NT2/D1 (cell line): ENCODE measurements around the gene GRB10.

ENCODE experiments used
- DNase-seq: peaks from one replicate; pipeline ENCODE4 v3.0.0-alpha.2; 2011; ENCODE audit warnings: low read depth, low spot score
- H3K27me3 ChIP-seq: 2 replicates; pipeline ENCODE4 v1.6.0; 2011; ENCODE audit warnings: mild to moderate bottlenecking; ENCODE audit not compliant: insufficient read length, insufficient read depth
- H3K36me3 ChIP-seq: 2 replicates; pipeline ENCODE4 v1.6.1; 2011; ENCODE audit warnings: mild to moderate bottlenecking, low read length, mixed read lengths; ENCODE audit not compliant: insufficient read depth, insufficient read length
- H3K4me1 ChIP-seq: 2 replicates; pipeline ENCODE4 v1.5.1; 2011; ENCODE audit not compliant: insufficient read depth, insufficient read length
- H3K4me3 ChIP-seq: 2 replicates; pipeline ENCODE4 v1.5.1; 2011; ENCODE audit warnings: low read depth; ENCODE audit not compliant: insufficient read length
- H3K9ac ChIP-seq: 2 replicates; pipeline ENCODE4 v1.6.0; 2011; ENCODE audit warnings: low read depth; ENCODE audit not compliant: insufficient read length
- H3K9me3 ChIP-seq: 2 replicates; pipeline ENCODE4 v1.5.1; 2011; ENCODE audit warnings: mild to moderate bottlenecking, low read length; ENCODE audit not compliant: insufficient read depth
- SUZ12 ChIP-seq: IDR thresholded peaks from 2 replicates; pipeline ENCODE4 v1.6.1; 2011; ENCODE audit not compliant: insufficient read length, insufficient read depth; ENCODE audit errors: extremely low read depth
- YY1 ChIP-seq: IDR thresholded peaks from 2 replicates; pipeline ENCODE4 v1.6.1; 2011; ENCODE audit not compliant: insufficient read length, insufficient read depth
- ZNF274 ChIP-seq: IDR thresholded peaks from 2 replicates; pipeline ENCODE4 v1.6.1; 2011; ENCODE audit warnings: mild to moderate bottlenecking, low read depth, low read length

GRB10 gene

DNA sequence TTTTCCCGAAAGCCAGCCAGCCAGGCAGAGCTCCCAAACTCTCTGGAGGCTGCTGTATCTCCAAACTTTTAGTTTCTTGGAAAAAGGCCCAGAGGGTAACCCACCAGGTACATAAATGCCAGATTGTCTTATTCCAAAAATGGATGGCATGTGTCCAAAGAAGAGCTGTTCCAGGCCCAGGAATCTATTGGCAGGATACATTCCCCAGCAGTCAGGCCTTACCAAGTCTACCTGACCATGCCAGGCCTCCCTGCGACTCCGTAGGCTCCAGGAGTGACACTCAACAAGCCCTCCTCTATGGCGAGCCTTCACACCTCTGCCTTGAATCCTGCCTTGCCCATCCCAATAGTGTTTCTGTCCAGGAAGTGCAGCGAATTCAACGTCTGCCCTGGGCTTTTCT lies 95.6 kb downstream of the GRB10 start:
- Histone ChIP-seq H3K4me1 (no peaks in the 10 kb centered on the region), H3K36me3 (peaks cover 26% of the 10 kb centered on the region), H3K27me3 (no peaks in the 10 kb centered on the region), H3K9me3 (no peaks in the 10 kb centered on the region), H3K9ac (no peak overlapping the region), H3K4me3 (no peak overlapping the region)
- DNase-seq, result no peak
- TF ChIP-seq ZNF274, result no peak
- no peak for TF ChIP-seq YY1
- TF ChIP-seq SUZ12, result no peak

- TF ChIP-seq YY1 (no peak), ZNF274 (no peak), SUZ12 (no peak)
- Histone ChIP-seq H3K4me1 (no peaks in the 10 kb centered on the region), H3K27me3 (no peaks in the 10 kb centered on the region), H3K4me3 (no peak overlapping the region), H3K36me3 (peaks cover 26% of the 10 kb centered on the region), H3K9ac (no peak overlapping the region), H3K9me3 (no peaks in the 10 kb centered on the region)
- no peak for DNase-seq
These were observed 97.3 kb downstream of the GRB10 start for GRCh38 chr7:50685135-50686065.

DNA sequence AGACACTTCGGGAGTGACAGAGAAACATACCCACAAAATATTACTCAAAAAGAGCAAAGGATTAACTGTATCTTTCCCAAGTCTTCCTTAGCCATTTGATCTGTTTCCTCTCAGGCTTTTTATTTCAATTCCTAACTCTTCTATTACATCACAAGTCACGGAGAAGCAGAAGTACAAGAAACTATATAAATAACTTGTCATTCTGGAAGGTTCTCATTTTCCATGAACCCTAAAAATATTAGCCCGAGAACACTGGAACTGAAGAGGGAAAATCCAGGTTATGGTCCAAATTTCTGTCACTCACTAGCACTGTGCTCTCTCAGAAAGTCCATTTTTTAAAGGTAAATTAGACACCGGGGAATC lies 98.0 kb downstream of the GRB10 start:
- no peak for DNase-seq
- Histone ChIP-seq H3K9ac (no peak overlapping the region), H3K4me1 (no peaks in the 10 kb centered on the region), H3K36me3 (peaks cover 26% of the 10 kb centered on the region), H3K27me3 (no peaks in the 10 kb centered on the region), H3K4me3 (no peak overlapping the region), H3K9me3 (no peaks in the 10 kb centered on the region)
- TF ChIP-seq YY1 (no peak), ZNF274 (no peak), SUZ12 (no peak)

DNA sequence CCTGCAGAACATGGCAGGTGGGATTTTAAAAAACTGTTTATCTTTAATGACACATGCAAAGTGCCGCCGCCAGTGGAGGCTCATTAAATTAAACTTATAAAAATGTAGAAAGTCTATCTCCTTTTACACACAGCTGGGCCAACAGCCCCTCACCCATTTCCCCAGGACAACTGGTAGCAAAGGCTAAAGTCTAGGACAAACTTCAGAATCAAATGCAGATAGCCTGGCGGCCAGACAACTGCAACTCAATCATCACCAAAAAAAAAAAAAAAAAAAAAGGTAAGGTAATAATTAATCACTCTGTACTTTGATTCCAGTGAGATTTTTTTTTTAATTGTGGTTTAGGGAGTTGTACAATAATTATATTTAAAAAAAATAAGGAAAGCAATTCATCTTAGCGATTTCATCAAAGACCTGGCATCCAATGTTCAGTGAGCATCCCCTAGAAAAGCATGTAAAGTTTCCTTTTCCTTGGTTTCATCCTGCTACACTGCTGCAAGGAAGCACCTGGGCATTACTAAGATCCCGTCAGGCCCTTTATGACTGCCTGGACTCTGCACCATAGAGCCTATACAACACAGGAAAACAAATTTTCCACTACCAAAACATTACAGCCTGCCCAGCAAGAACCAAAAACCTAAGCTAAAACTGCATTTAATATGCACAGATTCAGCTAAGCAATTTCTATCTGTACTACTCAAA lies 98.5 kb downstream of the GRB10 start:
- Histone ChIP-seq H3K4me3 (no peak overlapping the region), H3K36me3 (peaks cover 22% of the 10 kb centered on the region), H3K4me1 (no peaks in the 10 kb centered on the region), H3K27me3 (no peaks in the 10 kb centered on the region), H3K9ac (no peak overlapping the region), H3K9me3 (no peaks in the 10 kb centered on the region)
- TF ChIP-seq ZNF274 (no peak), SUZ12 (no peak), YY1 (no peak)
- DNase-seq, result no peak

DNA sequence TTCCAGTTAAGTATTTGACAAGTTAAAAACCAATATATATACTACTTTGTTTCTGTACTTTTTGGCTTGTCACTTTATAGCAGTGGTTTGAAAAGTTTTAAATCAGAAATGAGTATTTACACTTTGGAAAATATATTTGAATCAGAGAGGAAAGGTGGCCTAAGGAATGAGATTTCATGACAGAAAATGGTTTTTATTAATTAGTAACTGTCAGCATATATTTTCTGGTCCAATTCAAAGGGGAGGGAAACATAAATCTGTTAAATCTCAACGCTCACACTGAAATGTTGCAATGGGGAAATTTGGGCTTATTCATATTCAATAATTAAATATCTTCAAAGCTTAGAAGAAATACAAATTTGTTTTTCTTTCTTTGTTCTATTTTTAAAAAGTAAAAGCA lies 100.1 kb downstream of the GRB10 start:
- TF ChIP-seq YY1 (no peak), ZNF274 (no peak), SUZ12 (no peak)
- Histone ChIP-seq H3K27me3 (no peaks in the 10 kb centered on the region), H3K9ac (no peak overlapping the region), H3K36me3 (peaks cover 14% of the 10 kb centered on the region), H3K4me3 (no peak overlapping the region), H3K9me3 (no peaks in the 10 kb centered on the region), H3K4me1 (no peaks in the 10 kb centered on the region)
- no peak for DNase-seq

- DNase-seq, result no peak
- H3K9ac ChIP-seq, result no peak overlapping the region
These were observed 100.6 kb downstream of the GRB10 start for GRCh38 chr7:50682079-50682478.

DNA sequence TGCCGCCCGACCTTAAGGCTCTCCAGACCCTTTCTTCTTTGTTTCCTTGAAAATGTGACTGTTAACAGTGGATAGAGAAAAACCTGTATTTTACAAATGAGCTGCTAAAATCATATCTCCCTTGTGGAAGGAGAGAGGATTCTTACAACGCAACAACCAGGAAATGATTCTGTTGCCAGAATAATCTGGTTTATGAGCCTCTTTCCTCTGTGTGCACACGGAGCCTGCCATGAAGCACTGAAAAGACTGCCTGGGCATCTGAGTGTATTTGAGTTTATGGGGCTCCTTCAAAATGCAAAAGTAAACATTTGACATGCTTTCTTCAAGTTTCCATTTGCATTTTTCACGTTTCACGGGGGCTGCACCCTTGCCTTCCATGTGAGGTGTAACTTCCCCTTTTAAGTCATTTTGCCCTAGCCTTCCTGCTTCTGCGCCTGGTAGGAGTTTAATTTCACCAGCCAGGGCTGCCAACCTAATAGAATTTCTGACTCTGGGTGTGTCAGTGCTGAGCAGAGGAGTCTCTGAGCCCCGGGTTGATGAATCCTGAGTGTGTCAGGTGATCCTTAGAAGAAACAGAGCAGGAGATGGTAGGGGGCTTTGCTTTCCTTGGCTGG lies 101.2 kb downstream of the GRB10 start:
- no peaks in the 10 kb centered on the region for H3K9me3 ChIP-seq

More at GRCh38 chr7:50682079-50682478, 100.6 kb downstream of the GRB10 start:
- Histone ChIP-seq H3K4me3 (no peak overlapping the region), H3K27me3 (no peaks in the 10 kb centered on the region), H3K4me1 (peaks cover under 1% of the 10 kb centered on the region), H3K36me3 (peaks cover 9% of the 10 kb centered on the region), H3K9me3 (no peaks in the 10 kb centered on the region)
- TF ChIP-seq YY1, result no peak
- no peak for TF ChIP-seq SUZ12
- no peak for TF ChIP-seq ZNF274

More for the DNA sequence above, 101.2 kb downstream of the GRB10 start:
- H3K27me3 ChIP-seq, result no peaks in the 10 kb centered on the region
- TF ChIP-seq SUZ12 (no peak), YY1 (no peak), ZNF274 (no peak)
- peaks cover 4% of the 10 kb centered on the region for H3K4me1 ChIP-seq
- no peak overlapping the region for H3K9ac ChIP-seq
- DNase-seq, result no peak
- no peak overlapping the region for H3K4me3 ChIP-seq
- peaks cover 5% of the 10 kb centered on the region for H3K36me3 ChIP-seq
